ENCODE results near the gene COA7.
"Not testable (repeated sequence)": the region's sequence is repeated elsewhere in the genome, so short reads cannot be mapped to it uniquely, and the experiment has no call there.

The COA7 gene

DNA sequence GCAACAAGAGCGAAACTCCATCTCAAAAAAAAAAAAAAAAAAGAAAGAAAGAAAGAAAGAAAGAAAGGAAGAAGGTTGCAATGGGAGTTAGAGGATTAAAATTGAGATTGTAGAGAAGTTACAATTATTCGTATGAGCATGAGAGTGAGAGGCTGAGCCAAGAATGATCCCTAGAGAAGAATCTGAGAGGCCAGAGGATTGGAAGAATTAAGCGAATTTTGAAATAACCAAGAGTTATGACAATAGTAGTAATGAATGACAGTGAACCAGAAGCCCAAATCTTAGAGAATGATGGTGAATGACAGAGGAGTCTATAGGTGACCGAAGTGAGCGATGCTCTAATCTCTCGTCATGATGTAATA is 27.7 kb upstream of the COA7 start:
- H3K4me3 ChIP-seq (ENCODE audit: low read length): peak overlapping the region; percentile 99
- H3K27ac ChIP-seq (ENCODE audit: low read length): no peak overlapping the region
- no peak for DNase-seq
- peaks cover 32% of the 10 kb centered on the region for H3K79me2 ChIP-seq (ENCODE audit: low read length)
- no peaks in the 10 kb centered on the region for H3F3A ChIP-seq (ENCODE audit: insufficient read depth, low read length)
- H3K27me3 ChIP-seq (replicated peaks; ENCODE audit: insufficient read depth, low read length): no peaks in the 10 kb centered on the region
- H3K9ac ChIP-seq (ENCODE audit: low read length): peak overlapping the region; percentile 42; the same call in 1 of the 2 replicates
- H3K9me2 ChIP-seq (replicated peaks; ENCODE audit: insufficient read depth, low read length): no peaks in the 10 kb centered on the region
- peak overlapping the region; percentile 94 for H2AFZ ChIP-seq (ENCODE audit: low read length)
- H3K4me2 ChIP-seq (ENCODE audit: low read depth, low read length): peak overlapping the region; percentile 75
- no peak for TF ChIP-seq EZH2phosphoT487 (IDR thresholded peaks at IDR 0.05; ENCODE audit: low read length)
- TF ChIP-seq, protein P1, sequence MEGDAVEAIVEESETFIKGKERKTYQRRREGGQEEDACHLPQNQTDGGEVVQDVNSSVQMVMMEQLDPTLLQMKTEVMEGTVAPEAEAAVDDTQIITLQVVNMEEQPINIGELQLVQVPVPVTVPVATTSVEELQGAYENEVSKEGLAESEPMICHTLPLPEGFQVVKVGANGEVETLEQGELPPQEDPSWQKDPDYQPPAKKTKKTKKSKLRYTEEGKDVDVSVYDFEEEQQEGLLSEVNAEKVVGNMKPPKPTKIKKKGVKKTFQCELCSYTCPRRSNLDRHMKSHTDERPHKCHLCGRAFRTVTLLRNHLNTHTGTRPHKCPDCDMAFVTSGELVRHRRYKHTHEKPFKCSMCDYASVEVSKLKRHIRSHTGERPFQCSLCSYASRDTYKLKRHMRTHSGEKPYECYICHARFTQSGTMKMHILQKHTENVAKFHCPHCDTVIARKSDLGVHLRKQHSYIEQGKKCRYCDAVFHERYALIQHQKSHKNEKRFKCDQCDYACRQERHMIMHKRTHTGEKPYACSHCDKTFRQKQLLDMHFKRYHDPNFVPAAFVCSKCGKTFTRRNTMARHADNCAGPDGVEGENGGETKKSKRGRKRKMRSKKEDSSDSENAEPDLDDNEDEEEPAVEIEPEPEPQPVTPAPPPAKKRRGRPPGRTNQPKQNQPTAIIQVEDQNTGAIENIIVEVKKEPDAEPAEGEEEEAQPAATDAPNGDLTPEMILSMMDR (IDR thresholded peaks at IDR 0.05; ENCODE audit: low read length): no peak
- TF ChIP-seq EZH2 (optimal IDR thresholded peaks at IDR 0.05; ENCODE audit: low read depth, low read length): no peak
- H3K4me1 ChIP-seq (ENCODE audit: low read length): no peaks in the 10 kb centered on the region
- no peaks in the 10 kb centered on the region for H3K36me3 ChIP-seq (replicated peaks; ENCODE audit: insufficient read depth, low read length)
- no peaks in the 10 kb centered on the region for H4K20me1 ChIP-seq (ENCODE audit: insufficient read depth, low read length)
- H3K9me3 ChIP-seq (replicated peaks; ENCODE audit: insufficient read depth, low read length): no peaks in the 10 kb centered on the region

DNA sequence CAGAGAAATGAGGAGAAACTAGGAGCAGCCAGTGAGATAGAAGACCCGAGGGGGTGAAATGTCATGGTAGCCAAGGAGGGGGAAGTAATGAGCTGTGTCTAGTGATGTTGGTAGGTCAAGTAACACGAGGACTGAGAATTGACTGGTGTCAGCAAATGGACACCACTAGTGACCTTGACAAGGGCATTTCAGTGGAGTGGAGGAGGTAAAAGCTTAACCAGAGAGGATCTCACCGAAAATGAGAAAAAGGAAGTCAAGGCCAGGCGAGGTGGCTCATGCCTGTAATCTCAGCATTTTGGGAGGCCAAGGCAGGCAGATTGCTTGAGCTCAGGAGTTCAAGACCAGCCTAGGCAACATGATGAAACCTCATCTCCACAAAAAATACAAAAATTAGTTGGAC is 25.1 kb upstream of the COA7 start:
- Histone ChIP-seq H3K27me3 (replicated peaks; ENCODE audit: insufficient read depth, low read length) (no peaks in the 10 kb centered on the region), H3K9me3 (replicated peaks; ENCODE audit: insufficient read depth, low read length) (no peaks in the 10 kb centered on the region), H4K20me1 (ENCODE audit: insufficient read depth, low read length) (no peaks in the 10 kb centered on the region), H3K4me1 (ENCODE audit: low read length) (no peaks in the 10 kb centered on the region), H3F3A (ENCODE audit: insufficient read depth, low read length) (no peaks in the 10 kb centered on the region), H3K4me3 (ENCODE audit: low read length) (no peak overlapping the region), H3K36me3 (replicated peaks; ENCODE audit: insufficient read depth, low read length) (no peaks in the 10 kb centered on the region), H3K79me2 (ENCODE audit: low read length) (peaks cover 17% of the 10 kb centered on the region), H3K9ac (ENCODE audit: low read length) (no peak overlapping the region), H3K27ac (ENCODE audit: low read length) (no peak overlapping the region), H3K9me2 (replicated peaks; ENCODE audit: insufficient read depth, low read length) (no peaks in the 10 kb centered on the region), H2AFZ (ENCODE audit: low read length) (no peak overlapping the region), H3K4me2 (ENCODE audit: low read depth, low read length) (no peak overlapping the region)
- TF ChIP-seq EZH2 (optimal IDR thresholded peaks at IDR 0.05; ENCODE audit: low read depth, low read length) (no peak), EZH2phosphoT487 (IDR thresholded peaks at IDR 0.05; ENCODE audit: low read length) (no peak)
- TF ChIP-seq, protein P1 (IDR thresholded peaks at IDR 0.05; ENCODE audit: low read length): no peak
- no peak for DNase-seq

DNA sequence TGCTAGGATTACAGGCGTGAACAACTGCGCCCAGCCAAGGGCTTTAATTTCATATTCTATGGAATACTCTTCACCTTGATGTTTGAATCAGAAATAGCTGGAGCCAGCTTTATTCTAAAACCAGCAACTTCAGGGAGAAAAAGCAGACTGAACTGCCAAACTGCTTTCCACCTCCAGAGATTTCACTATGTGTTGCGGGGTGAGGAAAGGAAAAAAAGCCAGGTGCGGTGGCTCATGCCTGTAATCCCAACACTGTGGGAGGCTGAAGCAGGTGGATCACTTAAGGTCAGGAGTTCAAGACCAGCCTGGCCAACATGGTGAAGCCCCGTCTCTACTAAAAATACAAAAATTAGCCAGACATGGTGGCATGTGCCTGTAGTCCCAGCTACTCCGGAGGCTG is 17.1 kb upstream of the COA7 start:
- H3K79me2 ChIP-seq (ENCODE audit: low read length); H3K27ac ChIP-seq (ENCODE audit: low read length); H3K27me3 ChIP-seq (replicated peaks; ENCODE audit: insufficient read depth, low read length); DNase-seq; H3K4me1 ChIP-seq (ENCODE audit: low read length); H3K36me3 ChIP-seq (replicated peaks; ENCODE audit: insufficient read depth, low read length); H3K9me3 ChIP-seq (replicated peaks; ENCODE audit: insufficient read depth, low read length); H4K20me1 ChIP-seq (ENCODE audit: insufficient read depth, low read length); H3K9me2 ChIP-seq (replicated peaks; ENCODE audit: insufficient read depth, low read length); H3K4me3 ChIP-seq (ENCODE audit: low read length); H3K4me2 ChIP-seq (ENCODE audit: low read depth, low read length); H3F3A ChIP-seq (ENCODE audit: insufficient read depth, low read length); H3K9ac ChIP-seq (ENCODE audit: low read length); H2AFZ ChIP-seq (ENCODE audit: low read length): not testable (repeated sequence)

DNA sequence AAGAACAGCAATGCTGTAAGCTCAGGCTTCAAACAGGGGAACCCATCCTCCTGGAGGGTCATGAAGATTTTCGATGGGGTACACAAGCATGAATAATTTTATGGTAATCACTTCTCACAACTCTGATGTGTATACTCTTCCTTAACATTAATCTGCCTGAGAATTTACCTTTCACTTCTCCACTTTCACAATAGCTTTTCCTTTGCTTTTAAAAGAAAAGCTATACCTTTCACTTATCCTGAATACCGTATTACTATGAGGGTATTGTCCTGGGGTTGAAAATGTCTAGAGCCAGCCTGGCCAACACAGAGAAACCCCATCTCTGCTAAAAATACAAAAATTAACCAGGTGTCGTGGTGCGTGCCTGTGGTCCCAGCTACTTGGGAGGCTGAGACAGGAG is 15.4 kb upstream of the COA7 start:
- H2AFZ ChIP-seq (ENCODE audit: low read length): no peak overlapping the region
- H3K4me3 ChIP-seq (ENCODE audit: low read length): no peak overlapping the region

More for the DNA sequence above, 15.4 kb upstream of the COA7 start:
- no peaks in the 10 kb centered on the region for H4K20me1 ChIP-seq (ENCODE audit: insufficient read depth, low read length)
- no peaks in the 10 kb centered on the region for H3F3A ChIP-seq (ENCODE audit: insufficient read depth, low read length)
- H3K27ac ChIP-seq (ENCODE audit: low read length): no peak overlapping the region
- H3K4me1 ChIP-seq (ENCODE audit: low read length): no peaks in the 10 kb centered on the region
- H3K9ac ChIP-seq (ENCODE audit: low read length): no peak overlapping the region
- H3K9me3 ChIP-seq (replicated peaks; ENCODE audit: insufficient read depth, low read length): no peaks in the 10 kb centered on the region
- no peaks in the 10 kb centered on the region for H3K9me2 ChIP-seq (replicated peaks; ENCODE audit: insufficient read depth, low read length)
- no peaks in the 10 kb centered on the region for H3K36me3 ChIP-seq (replicated peaks; ENCODE audit: insufficient read depth, low read length)
- H3K79me2 ChIP-seq (ENCODE audit: low read length): no peaks in the 10 kb centered on the region
- H3K4me2 ChIP-seq (ENCODE audit: low read depth, low read length): no peak overlapping the region
- no peaks in the 10 kb centered on the region for H3K27me3 ChIP-seq (replicated peaks; ENCODE audit: insufficient read depth, low read length)
- no peak for DNase-seq
- TF ChIP-seq EZH2phosphoT487 (IDR thresholded peaks at IDR 0.05; ENCODE audit: low read length) (no peak), EZH2 (optimal IDR thresholded peaks at IDR 0.05; ENCODE audit: low read depth, low read length) (no peak)
- TF ChIP-seq, protein P1 (IDR thresholded peaks at IDR 0.05; ENCODE audit: low read length): no peak

Measured in MM.1S (cell line).